GM10266 (cell line): ENCODE results near the gene LRRC3.

Source experiments
- DNase-seq: peaks from one replicate; pipeline ENCODE4 v3.0.0; 2012; ENCODE audit errors: extremely low spot score
- TF ChIP-seq, protein P1 (sequence below): IDR thresholded peaks from 2 replicates; pipeline ENCODE4 v1.5.1; 2012; ENCODE audit warnings: mild to moderate bottlenecking, low read depth; ENCODE audit not compliant: control insufficient read depth, insufficient read depth; ENCODE audit errors: missing control alignments

LRRC3 gene

DNA sequence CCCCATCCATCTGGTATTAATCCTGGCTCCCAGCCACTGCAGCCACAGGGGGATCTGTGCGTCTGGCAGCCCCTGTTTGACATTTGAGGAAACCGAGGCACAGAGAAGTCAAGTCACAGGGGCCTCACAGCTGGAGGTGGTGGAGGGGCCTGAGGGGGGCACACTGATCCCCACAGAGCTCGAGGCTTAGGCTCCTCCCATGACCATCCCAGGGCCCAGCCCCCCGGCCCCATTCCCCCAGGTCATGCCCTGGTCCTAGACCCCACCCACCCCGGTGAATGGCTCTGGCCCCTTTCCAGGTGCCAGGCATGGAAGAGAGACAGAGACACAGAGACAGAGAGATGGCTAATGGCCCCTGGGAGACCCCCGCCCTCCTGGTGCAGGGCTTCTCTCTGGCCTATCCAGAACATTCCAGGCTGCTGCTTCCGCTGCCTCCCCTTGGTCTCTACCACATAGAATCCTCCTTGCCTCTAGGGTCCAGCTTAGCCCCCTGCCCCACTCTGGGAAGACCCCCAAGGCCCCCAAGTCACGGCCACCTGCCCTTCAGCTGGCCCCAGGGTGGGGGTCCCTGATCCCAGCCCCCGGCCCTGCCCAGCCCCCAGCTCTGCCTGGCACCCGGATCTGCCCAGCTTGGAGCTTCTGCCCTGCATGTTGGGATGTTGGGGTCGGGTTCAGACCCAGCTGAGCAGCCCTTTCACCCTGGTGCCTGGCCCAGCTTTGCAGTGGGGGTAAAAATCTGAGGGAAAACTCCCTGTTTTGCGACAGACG is 29.2 kb upstream of the LRRC3 start:
- TF ChIP-seq, protein P1, sequence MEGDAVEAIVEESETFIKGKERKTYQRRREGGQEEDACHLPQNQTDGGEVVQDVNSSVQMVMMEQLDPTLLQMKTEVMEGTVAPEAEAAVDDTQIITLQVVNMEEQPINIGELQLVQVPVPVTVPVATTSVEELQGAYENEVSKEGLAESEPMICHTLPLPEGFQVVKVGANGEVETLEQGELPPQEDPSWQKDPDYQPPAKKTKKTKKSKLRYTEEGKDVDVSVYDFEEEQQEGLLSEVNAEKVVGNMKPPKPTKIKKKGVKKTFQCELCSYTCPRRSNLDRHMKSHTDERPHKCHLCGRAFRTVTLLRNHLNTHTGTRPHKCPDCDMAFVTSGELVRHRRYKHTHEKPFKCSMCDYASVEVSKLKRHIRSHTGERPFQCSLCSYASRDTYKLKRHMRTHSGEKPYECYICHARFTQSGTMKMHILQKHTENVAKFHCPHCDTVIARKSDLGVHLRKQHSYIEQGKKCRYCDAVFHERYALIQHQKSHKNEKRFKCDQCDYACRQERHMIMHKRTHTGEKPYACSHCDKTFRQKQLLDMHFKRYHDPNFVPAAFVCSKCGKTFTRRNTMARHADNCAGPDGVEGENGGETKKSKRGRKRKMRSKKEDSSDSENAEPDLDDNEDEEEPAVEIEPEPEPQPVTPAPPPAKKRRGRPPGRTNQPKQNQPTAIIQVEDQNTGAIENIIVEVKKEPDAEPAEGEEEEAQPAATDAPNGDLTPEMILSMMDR: no peak
- DNase-seq: no peak

DNA sequence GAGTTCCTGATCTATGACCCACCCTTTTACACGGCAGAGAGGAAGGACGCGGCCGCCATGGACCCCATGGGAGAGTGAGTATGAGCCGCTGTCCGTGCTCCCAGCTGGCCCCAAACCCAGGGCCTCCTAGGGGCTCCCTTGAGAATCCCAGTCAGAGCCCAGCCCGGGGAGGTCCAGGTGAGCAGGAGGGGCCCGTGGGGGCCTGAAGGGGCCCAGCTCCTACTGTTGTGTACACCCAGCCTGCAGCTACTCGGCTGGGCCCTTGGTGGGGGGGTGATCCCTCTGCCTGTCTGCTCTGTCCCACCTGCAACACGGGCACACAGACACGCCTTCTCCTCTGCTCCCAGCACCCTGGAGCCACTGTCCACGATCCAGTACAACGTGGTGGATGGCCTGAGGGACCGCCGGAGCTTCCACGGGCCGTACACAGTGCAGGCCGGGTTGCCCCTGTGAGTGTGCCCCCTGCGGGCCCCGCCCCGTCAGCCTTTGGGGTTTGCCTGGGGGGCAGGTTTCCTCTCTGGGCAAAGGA is 28.6 kb upstream of the LRRC3 start:
- TF ChIP-seq, protein P1: no peak
- DNase-seq: no peak

DNA sequence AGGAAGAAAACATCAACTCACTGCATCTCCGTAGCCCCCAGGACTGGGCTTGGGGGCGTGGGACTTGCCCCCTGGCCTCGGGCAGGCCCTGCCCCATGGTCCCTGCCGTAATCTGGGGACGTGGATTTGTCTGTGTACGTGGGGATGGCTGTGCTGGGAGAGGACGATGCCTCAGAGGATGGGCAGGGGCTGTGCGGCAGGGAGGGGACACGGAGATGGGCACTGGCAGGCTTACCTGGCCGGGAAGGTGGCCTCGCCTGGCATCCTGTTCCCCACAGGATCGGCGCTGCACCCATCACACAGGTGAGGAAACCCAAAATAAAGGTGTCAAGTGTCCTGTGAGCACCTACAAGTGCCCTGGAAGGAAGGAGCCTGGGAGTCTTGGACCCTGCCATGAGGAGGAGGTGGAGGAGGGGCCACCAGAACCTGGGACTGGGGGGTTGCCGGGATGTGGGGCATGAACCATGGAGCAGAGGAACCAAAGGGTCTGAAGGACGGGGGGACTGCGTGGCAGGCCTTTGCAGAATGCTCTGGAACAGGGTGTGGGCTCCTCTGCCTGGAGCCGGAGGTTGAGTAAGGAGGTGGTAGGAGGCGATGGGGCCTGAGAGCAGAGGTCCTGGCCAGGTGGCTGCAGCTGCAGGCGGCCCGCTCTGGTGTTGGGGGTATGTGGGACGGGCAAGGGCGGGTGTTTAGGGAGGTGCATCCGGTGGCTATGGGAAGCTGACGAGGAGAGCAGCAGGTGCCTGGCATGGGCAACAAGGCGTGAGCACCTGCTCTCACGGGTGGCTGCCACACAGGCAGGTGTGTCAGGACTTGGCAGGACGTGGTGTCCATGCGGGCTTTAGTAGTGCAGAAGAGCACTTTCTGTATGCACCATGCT is 27.8 kb upstream of the LRRC3 start:
- TF ChIP-seq, protein P1: no peak
- DNase-seq: no peak

DNA sequence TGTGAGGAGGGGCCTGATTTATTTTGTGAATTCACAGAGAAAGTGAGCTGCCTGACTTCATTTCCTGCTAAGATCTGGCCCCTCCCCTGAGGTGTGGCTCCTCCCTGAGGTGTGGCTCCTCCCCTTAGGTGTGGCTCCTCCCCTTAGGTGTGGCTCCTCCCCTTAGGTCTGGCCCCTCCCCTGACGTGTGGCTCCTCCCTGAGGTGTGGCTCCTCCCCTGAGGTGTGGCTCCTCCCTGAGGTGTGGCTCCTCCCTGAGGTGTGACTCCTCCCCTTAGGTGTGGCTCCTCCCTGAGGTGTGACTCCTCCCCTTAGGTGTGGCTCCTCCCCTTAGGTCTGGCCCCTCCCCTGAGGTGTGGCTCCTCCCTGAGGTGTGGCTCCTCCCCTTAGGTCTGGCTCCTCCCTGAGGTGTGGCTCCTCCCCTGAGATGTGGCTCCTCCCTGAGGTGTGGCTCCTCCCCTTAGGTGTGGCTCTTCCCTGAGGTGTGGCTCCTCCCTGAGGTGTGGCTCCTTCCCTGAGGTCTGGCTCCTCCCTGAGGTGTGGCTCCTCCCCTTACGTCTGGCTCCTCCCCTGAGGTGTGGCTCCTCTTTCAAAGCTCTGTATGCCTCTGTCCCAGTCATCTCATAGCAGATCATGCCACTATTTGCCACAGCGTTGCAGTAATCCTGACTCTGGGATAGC is 26.9 kb upstream of the LRRC3 start:
- no peak for DNase-seq
- TF ChIP-seq, protein P1: no peak

DNA sequence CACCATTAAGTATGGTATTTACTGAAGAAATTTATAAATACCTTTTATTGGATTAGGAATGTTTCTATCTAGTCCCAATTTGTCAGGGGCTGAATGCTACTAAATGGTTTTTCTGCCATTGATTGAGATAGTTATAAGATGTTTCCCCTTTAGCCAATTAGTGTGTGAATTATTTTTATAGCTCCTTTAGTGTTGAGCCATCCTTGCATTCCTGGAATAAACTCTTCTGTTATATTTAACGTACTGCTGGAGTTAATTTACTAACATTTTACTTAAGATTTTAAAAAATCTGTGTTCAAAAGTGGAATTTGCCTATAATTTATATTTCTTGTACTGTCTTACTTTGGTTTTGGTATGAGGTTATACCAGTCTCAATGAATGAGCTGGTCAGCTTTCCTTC is 25.4 kb upstream of the LRRC3 start:
- TF ChIP-seq, protein P1: no peak
- DNase-seq: no peak

DNA sequence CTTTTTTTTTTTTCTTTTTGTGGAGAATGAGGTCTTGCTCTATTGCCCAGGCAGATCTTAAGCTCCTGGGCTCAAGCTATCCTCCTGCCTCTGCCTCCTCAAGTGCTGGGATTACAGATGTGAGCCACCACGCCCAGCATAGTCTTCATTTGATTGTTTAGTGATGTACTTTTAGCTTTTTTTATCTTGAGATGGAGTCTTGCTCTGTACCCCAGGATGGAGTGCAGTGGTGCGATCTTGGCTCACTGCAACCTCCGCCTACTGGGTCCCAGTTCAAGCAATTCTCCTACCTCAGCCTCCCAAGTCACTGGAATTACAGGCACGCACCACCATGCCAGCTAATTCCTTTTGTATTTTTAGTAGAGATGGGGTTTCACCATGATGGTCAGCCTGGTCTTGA is 24.0 kb upstream of the LRRC3 start:
- TF ChIP-seq, protein P1: no peak
- no peak for DNase-seq
